HG03175 (cell line): Measurements from ENCODE around the gene SYCP2.
"Not testable (repeated sequence)": the region's sequence is repeated elsewhere in the genome, so short reads cannot be mapped to it uniquely, and the experiment has no call there.

Experiments used
- ATAC-seq: cut with Tn5 transposase; IDR thresholded peaks from one replicate; pipeline ENCODE4 v1.9.1; 2021; ENCODE audit warnings: mild to moderate bottlenecking, moderate library complexity; ENCODE audit not compliant: unreplicated experiment

The SYCP2 gene, protein sequence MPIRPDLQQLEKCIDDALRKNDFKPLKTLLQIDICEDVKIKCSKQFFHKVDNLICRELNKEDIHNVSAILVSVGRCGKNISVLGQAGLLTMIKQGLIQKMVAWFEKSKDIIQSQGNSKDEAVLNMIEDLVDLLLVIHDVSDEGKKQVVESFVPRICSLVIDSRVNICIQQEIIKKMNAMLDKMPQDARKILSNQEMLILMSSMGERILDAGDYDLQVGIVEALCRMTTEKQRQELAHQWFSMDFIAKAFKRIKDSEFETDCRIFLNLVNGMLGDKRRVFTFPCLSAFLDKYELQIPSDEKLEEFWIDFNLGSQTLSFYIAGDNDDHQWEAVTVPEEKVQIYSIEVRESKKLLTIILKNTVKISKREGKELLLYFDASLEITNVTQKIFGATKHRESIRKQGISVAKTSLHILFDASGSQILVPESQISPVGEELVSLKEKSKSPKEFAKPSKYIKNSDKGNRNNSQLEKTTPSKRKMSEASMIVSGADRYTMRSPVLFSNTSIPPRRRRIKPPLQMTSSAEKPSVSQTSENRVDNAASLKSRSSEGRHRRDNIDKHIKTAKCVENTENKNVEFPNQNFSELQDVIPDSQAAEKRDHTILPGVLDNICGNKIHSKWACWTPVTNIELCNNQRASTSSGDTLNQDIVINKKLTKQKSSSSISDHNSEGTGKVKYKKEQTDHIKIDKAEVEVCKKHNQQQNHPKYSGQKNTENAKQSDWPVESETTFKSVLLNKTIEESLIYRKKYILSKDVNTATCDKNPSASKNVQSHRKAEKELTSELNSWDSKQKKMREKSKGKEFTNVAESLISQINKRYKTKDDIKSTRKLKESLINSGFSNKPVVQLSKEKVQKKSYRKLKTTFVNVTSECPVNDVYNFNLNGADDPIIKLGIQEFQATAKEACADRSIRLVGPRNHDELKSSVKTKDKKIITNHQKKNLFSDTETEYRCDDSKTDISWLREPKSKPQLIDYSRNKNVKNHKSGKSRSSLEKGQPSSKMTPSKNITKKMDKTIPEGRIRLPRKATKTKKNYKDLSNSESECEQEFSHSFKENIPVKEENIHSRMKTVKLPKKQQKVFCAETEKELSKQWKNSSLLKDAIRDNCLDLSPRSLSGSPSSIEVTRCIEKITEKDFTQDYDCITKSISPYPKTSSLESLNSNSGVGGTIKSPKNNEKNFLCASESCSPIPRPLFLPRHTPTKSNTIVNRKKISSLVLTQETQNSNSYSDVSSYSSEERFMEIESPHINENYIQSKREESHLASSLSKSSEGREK (N-terminal part only)

GRCh38 chr20:59933296-59933848, at the start of gene SYCP2:
Gene SYCP2 (minus strand): TSS chr20:59933637. CDS start chr20:59922413, 11,224 bp downstream.
- ATAC-seq = peak; percentile 34

DNA sequence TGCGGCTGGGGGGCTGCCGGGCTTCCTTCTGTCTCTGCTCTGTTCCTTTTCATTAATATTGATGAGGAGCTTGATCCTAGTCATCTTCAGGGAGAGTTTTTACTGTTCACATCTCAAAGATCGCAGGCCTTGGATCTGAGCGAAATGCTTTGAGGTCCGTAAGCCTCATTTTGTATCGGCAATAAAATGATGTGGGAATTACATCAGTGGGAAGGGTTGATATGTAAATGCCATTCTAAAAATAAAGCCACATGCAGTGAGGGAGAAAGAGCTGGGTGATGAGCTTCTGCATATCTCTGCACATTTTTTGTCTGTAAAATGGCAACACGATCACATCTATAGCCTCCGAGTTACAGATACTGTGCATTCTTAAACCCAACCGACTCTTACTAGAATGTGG, 49.6 kb upstream of the SYCP2 start:
- no peak for ATAC-seq

GRCh38 chr20:59977086-59977485, 43.6 kb upstream of the SYCP2 start:
- no peak for ATAC-seq

DNA sequence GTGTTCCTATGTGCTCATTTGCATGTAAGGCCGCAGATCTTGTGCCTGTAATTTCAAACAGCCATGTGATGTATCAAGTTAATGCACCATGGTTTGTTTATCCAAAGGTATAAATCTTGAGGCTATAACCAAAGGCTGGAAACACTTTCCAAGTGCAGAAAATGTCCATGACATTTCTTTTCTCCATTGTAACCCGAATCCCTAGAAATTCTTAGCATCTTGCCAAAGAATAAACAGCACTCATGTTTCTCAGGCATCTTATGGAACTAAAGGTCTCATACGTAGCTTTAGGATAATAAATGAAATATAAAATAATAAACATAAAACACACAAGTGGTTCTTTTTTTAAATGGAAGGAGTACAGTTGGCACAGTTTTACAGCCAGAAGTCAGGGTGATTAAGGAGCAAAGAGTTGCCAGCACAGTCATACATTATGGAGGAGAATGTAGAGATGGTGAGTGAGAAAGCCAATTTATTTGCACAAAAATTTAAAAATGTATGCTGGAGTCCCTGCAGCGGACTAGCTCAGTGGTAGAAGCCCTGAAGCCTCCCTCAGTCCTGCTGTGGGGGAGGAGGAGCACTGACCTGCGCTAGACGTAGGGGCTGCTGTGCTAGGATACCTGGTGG, 42.8 kb upstream of the SYCP2 start:
- no peak for ATAC-seq

- no peak for ATAC-seq
These were observed 38.8 kb upstream of the SYCP2 start for GRCh38 chr20:59972037-59972801.

GRCh38 chr20:59971428-59971827, 38.0 kb upstream of the SYCP2 start:
- ATAC-seq = no peak

DNA sequence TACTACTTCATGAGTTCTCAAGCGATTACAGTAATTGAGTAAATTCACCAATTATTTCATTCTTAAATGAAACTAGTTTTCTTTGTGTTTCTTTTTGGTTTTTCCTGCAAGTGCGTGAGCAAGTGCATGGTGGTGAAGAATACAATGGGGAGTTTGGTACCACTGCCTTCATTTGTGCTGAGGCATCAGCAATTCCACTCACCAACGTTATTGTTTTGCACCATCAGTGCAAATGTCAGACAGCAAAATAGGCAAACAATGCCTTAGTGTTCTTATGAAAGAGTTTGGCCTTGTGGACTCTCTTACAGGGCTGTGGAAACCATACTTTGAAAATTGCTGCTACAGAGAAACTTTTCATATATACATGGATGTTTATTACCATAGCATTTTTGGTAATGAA, 33.0 kb upstream of the SYCP2 start:
- no peak for ATAC-seq

DNA sequence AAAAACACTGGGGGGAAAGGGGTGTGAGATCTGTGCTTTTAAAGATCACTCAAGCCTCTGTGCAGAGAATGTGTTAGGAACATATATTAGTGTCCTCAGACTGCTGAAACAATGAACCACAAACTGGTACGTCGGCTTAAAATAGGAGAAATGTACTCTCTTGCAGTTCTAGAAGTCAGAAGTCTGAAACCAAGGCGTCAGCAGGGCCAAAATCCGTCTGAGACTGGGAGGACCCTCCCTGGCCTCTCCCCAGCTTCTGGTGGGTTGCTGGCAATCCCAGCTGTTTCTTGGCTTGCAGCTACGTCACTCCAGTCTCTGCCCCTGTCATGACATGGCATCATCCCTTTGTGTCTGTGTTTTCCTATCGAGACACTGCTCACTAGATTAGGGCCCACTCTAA, 28.7 kb upstream of the SYCP2 start:
- no peak for ATAC-seq

DNA sequence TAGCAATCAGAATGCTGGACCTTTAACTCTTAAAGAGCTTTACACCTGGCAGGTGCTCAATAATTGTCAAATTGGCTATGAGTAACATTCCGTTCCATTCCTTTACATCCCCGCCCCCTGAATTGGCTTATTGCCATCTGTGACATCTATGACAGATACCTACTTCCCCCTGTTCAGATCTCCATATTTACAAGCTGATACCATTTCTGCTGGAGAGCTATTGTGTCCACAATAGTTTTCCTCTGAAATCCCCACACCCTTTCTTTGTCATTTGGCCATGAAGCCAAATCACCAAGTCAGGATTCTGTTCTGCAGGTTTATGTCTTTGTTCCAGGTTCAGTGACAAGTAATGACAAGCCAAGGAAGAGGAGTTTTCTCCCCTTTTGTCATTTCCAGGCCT, 28.0 kb upstream of the SYCP2 start:
- ATAC-seq = no peak

GRCh38 chr20:59958626-59959025, 25.2 kb upstream of the SYCP2 start:
- no peak for ATAC-seq

DNA sequence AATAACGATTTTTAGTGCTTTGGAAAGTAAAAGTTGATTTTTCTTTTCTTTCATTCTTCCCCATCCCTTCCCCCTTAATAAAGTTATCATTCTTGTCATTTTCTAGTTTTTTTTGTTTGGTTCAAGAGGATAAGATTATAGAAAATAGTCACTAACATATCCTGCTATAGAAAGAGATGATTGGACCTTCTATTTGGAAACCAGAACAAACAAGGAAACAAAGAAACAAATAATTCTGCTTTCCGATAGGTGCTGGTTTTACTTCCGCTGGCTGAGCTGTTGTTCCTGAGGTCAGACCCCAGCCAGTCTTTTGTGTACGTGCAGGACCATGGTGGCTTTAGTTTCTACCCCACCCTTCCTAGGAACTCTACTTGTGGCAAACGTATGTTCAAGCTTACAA, 24.7 kb upstream of the SYCP2 start, which contains the start of gene CDH26:
Gene CDH26 (plus strand): TSS at position 301 of the 400 bp plus-strand sequence. CDS start 304 bp downstream, outside the sequence.
- ATAC-seq = no peak

DNA sequence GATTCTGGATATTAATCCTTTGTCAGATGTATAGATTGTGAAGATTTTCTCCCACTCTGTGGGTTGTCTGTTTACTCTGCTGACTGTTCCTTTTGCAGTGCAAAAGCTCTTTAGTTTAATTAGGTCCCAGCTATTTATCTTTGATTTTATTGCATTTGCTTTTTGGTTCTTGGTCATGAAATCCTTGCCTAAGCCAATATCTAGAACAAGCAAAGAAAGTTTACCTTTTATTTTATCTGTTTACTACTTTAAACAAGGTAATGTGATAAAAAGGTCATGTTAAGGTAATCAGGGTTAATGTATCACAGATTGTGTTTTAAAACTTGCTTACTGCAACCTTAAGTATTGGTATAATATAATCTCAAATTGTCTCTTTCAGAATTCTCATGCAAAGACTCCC, 24.1 kb upstream of the SYCP2 start:
- ATAC-seq = not testable (repeated sequence)

DNA sequence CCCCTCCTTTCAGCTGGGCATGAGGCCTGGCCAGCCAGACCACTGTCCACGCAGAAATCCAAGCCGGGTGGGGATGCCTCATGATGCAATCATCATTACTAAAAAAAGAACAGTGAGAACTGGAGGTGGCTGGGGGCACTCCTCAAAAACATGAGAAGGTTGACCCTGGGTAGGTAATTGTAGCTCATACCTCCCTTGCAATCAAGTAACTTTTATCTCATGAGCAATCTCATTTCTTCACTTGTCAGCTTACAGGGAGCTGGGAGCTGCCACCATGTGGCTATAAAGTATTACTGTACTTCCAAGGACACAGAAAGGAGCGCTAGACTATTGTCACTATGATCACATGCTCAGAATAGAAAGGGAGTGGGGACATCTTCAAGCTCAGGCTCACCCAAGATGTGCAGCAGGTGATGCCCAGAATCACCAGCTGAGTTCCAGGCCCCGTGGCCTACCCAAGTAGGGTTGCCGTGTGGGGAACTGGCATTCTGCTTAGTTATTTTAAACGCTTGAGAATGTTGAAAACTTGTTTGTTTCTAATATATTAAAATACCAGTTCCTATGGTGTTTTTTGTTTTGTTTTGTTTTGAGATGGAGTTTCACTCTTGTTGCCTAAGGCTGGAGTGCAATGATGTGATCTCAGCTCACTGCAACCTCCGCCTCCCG, 21.8 kb upstream of the SYCP2 start:
- ATAC-seq = no peak

DNA sequence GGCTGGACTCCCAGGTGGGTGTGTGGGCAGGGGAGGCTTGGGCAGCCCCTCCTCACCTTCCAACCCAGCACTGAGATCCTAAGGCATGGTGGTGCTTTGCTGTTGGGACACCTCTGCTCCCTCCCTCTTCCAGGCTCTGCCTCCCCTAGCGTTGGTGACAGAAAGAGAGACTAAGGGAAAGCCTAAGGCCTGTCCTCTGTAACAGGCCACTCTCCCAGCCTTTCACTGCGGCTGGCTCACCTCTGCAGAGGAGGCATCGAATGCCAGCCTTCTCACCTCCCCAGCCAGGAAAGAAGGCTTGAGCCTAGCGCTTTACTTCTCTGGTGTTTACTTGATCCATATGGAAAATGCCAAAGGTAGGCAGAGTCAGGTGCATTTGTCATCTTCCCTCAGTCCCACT, 21.3 kb upstream of the SYCP2 start:
- ATAC-seq = no peak

GRCh38 chr20:59949911-59950310, 16.5 kb upstream of the SYCP2 start:
- ATAC-seq = no peak

DNA sequence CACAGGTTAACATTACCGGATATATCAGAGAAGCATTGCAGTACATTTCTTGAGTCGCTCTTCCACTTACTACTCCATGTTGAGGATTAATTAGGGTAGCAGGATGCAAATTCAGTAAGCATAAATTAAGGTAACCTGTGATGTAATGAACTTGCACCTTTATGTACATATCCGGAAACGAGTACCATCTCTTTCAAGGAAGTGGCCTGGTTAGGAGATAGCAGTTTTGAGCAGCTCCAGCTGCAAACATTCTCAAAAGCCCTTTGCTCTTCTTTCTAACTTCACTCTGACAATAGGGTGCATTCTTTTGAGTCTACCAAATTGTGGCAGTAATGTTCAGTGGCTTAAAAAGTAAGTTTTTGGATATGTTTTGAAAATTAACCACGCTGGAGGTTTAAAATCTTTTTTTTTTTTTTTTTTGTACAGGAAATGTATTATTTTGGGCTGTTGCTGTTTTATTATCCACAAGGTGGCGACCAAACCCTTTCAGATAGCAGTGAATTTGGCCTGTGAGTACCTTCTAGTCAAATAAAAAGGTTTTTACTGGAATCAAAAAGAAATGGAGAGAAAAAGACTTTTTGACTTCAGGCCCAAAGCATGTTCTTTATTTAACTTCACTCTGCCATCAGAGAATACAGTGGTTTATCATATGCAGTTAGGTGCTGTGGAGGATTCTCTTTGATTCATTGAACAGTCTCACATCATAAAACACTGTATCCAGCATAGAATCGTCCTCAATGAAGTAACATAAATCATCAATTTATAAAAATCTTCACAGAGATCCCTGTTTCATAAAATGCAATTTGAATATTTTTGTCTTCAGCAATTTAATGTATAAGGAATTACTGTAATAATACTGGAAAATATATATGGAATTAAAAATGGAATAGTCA, 15.6 kb upstream of the SYCP2 start:
- peak; percentile 59 for ATAC-seq

GRCh38 chr20:59948212-59948611, 14.8 kb upstream of the SYCP2 start:
- ATAC-seq = no peak

DNA sequence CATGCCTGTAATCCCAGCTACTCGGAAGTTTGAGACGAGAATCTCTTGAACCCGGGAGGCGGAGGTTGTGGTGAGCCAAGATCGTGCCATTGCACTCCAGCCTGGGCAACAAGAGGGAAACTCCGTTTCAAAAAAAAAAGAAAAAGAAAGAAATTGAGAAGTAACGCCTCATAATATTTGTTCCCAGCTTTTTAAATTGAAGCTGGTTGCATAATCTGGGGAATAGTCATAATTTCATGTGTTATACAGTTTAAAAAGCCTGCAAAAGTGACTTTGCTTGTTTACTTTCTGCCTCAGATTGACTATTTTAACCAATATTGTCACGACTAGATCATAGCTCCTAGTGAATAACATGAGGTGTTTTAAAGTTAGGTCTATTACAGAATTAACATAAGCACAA, 13.9 kb upstream of the SYCP2 start:
- no peak for ATAC-seq
